Ascending aorta (tissue), 2 donors: Measurements from ENCODE around the gene HIVEP1. TPM values are rescaled to one million over a fixed set of nuclear protein-coding genes. Genes with fewer than 3 reads are reported as not detected.
"Not testable (repeated sequence)": the region's sequence is repeated elsewhere in the genome, so short reads cannot be mapped to it uniquely, and the experiment has no call there.

Experiments
- DNase-seq, 2 donors: peaks; one replicate each; pipeline ENCODE4 v3.0.0-alpha.2; 2019; ENCODE audit warnings: low spot score in 2 of 2
- H3K27ac ChIP-seq, 2 donors: fragments of 200-600 bp; sonication (generic); one replicate each; pipeline ENCODE4 v1.5.1; 2016 to 2017; ENCODE audit warnings: mild to moderate bottlenecking in 1 of 2
- H3K27me3 ChIP-seq: fragments of 200-600 bp; sonication (generic); one replicate; pipeline ENCODE4 v1.5.1; 2017
- H3K36me3 ChIP-seq, 2 donors: fragments of 200-600 bp; sonication (generic); one replicate each; pipeline ENCODE4 v1.5.1; 2016
- H3K4me1 ChIP-seq, 2 donors: fragments of 200-600 bp; sonication (generic); one replicate each; pipeline ENCODE4 v1.5.1; 2016 to 2017; ENCODE audit warnings: mild to moderate bottlenecking in 1 of 2
- H3K4me3 ChIP-seq, 2 donors: fragments of 200-600 bp; sonication (generic); one replicate each; pipeline ENCODE4 v1.5.1; 2016 to 2017; ENCODE audit warnings: mild to moderate bottlenecking in 1 of 2
- H3K9me3 ChIP-seq, 2 donors: fragments of 200-600 bp; sonication (generic); one replicate each; pipeline ENCODE4 v1.5.1; 2016
- intact Hi-C: fragments of 100-400 bp; cut with DNase I; formaldehyde crosslinking; loops from one replicate; pipeline ENCODE4 v1.15.1; 2023
- total RNA-seq: library from RNA; depleted of rRNA; stranded (reverse); fragments of >200 nt; gene quantifications from one replicate; pipeline ENCODE4 v1.1.0, GENCODE V29; 2016
- TF ChIP-seq, protein P1 (sequence below), 3 experiments: fragments of 200-600 bp in 2 of 3; fragments of 450-650 bp in 1 of 3; sonication (generic) in 2 of 3; IDR thresholded peaks; one replicate each; pipeline ENCODE4 v1.5.1; 2016 to 2019; ENCODE audit warnings: antibody characterized with exemption in 3 of 3, mild to moderate bottlenecking in 1 of 3, moderate library complexity in 1 of 3

Gene HIVEP1
- total RNA-seq, 1 donor from 2014 or later = 31.7 TPM

DNA sequence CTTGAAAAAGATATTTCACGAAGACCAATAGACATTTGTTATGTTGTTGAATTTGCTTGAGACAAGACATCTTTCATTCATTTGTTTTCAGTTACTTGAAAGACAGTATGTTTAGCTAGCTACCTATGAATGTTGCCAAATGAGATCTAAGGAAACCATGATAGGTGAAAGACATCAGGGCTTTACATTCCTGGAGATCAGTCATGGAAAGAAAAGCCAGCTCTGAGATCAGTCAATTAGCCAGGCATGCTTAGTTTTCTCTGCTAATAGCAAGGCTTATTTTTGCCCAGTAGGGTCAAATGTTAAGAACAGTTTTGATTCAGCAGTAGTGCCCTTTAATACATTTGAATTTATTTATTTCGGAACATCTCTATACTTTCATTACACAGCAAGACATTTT lies 161.5 kb downstream of the HIVEP1 start:
- DNase-seq = no peak
- Histone ChIP-seq H3K4me3 (no peak overlapping the region), H3K27ac (no peak overlapping the region), H3K27me3 (no peaks in the 10 kb centered on the region), H3K36me3 (no peaks in the 10 kb centered on the region), H3K4me1 (no peaks in the 10 kb centered on the region), H3K9me3 (no peaks in the 10 kb centered on the region)
- intact Hi-C loops = no loop called here
- TF ChIP-seq, protein P1, sequence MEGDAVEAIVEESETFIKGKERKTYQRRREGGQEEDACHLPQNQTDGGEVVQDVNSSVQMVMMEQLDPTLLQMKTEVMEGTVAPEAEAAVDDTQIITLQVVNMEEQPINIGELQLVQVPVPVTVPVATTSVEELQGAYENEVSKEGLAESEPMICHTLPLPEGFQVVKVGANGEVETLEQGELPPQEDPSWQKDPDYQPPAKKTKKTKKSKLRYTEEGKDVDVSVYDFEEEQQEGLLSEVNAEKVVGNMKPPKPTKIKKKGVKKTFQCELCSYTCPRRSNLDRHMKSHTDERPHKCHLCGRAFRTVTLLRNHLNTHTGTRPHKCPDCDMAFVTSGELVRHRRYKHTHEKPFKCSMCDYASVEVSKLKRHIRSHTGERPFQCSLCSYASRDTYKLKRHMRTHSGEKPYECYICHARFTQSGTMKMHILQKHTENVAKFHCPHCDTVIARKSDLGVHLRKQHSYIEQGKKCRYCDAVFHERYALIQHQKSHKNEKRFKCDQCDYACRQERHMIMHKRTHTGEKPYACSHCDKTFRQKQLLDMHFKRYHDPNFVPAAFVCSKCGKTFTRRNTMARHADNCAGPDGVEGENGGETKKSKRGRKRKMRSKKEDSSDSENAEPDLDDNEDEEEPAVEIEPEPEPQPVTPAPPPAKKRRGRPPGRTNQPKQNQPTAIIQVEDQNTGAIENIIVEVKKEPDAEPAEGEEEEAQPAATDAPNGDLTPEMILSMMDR (IDR thresholded peaks at IDR 0.05) = no peak

DNA sequence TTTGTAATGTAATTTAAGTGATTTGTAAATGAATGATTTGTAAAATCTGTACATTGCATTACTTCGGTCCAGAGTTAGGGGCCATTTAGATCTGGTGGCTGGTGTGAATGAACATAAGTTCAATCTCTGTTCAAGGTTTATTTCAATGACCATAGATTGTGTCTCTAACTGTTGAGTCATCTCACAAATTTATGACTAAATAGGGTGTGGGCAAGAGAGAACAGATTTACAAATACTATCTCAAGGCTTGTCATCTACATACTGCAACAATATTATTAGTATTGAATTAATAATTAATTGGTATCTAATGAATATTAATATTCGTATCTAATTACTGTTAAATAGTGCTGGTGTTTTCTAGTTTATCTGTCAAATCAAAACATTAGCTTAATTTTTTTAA lies 162.8 kb downstream of the HIVEP1 start:
- no peak for DNase-seq
- intact Hi-C loops = no loop called here
- Histone ChIP-seq H3K27ac (no peak overlapping the region), H3K4me1 (no peaks in the 10 kb centered on the region), H3K27me3 (no peaks in the 10 kb centered on the region), H3K9me3 (no peaks in the 10 kb centered on the region), H3K4me3 (no peak overlapping the region), H3K36me3 (no peaks in the 10 kb centered on the region)
- TF ChIP-seq, protein P1 (IDR thresholded peaks at IDR 0.05) = no peak

DNA sequence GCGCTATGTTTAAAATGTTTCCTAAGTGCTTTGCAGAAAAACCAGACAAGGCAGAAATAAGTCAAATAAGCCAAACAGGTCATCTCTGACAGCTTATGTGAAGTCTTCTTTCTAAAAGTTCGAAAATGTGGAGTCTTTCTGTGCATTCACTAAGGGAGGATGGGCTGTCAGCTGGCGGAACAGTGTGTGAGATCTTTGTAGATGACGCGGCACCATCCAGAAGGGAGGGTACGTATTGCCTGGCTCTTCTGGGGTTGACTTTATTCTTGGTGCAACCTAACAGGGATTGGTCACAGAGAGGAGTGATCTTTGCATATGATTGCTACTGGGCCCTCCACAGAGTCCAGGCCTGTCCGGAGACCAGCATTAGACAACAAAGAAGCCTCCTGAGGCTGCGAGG lies 163.5 kb downstream of the HIVEP1 start:
- no peak for DNase-seq
- Histone ChIP-seq H3K27ac (no peak overlapping the region), H3K9me3 (no peaks in the 10 kb centered on the region), H3K4me3 (no peak overlapping the region), H3K27me3 (no peaks in the 10 kb centered on the region), H3K4me1 (no peaks in the 10 kb centered on the region), H3K36me3 (no peaks in the 10 kb centered on the region)
- intact Hi-C loops = no loop called here
- TF ChIP-seq, protein P1 (IDR thresholded peaks at IDR 0.05) = no peak

DNA sequence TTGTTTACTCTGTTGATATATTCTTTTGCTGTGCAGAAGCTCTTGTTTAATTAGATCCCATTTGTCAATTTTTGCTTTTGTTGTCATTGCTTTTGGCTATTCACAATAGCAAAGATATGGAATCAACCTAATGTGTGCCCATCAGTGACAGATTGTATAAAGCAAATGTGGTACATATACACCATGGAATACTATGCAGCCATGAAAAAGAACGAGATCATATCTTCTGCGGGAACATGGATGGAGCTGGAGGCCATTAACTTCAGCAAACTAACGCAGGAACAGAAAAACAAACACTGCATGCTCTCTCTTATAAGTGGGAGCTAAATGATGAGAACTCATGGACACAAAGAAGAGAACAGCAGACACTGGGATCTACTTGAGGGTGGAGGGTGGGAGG lies 164.7 kb downstream of the HIVEP1 start:
- H3K27ac ChIP-seq, H3K27me3 ChIP-seq, H3K4me1 ChIP-seq, H3K36me3 ChIP-seq, DNase-seq, H3K9me3 ChIP-seq, intact Hi-C loops, H3K4me3 ChIP-seq: not testable (repeated sequence)

DNA sequence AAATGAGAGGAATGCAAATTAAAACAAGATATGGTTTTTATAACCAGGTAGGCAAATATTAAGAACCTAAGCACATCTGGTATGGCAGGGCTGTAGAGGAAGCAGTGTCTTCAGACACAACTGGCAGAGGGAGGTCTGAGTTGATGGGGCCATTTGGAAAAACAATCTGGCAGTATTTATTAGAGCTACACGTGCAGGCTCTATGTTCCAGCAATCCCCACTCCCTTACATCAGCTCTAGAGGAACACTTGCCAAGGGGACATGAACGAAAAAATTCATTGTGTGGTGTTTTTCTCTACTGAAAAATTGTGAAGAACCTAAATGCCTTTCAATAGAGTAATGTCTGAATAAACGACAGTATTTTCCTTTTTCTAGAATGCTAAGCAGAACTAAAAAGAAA lies 166.4 kb downstream of the HIVEP1 start:
- no peak overlapping the region for H3K27ac ChIP-seq
- no peaks in the 10 kb centered on the region for H3K27me3 ChIP-seq
- H3K36me3 ChIP-seq = no peaks in the 10 kb centered on the region
- no peak for DNase-seq
- no peaks in the 10 kb centered on the region for H3K9me3 ChIP-seq
- TF ChIP-seq, protein P1 (IDR thresholded peaks at IDR 0.05) = no peak
- no peaks in the 10 kb centered on the region for H3K4me1 ChIP-seq
- intact Hi-C loops = no loop called here
- H3K4me3 ChIP-seq = no peak overlapping the region

DNA sequence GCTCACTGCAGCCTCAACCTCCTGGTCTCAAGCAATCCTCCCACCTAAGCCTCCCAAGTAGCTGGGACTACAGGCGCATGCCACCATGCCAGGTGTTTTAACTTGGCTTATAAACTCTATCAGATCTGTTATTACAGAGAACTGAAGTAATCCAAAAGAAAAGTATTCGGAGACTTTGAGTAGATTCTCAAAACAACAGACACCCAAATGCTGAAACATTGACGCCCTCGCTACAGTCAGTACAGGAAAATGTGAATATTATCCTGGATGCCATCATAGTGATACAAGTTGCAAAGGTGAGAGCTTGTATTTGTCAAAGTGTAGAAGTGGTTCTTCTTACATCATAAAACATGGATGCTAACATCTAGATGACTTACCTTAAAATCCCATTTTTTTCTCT lies 169.4 kb downstream of the HIVEP1 start:
- Histone ChIP-seq H3K36me3 (no peaks in the 10 kb centered on the region), H3K27me3 (no peaks in the 10 kb centered on the region), H3K4me1 (no peaks in the 10 kb centered on the region), H3K4me3 (no peak overlapping the region), H3K27ac (no peak overlapping the region), H3K9me3 (no peaks in the 10 kb centered on the region)
- intact Hi-C loops = no loop called here
- no peak for DNase-seq
- TF ChIP-seq, protein P1 (IDR thresholded peaks at IDR 0.05) = no peak
